HEK293T (cell line): ENCODE results near the gene HES3.
"Not testable (repeated sequence)": the region's sequence is repeated elsewhere in the genome, so short reads cannot be mapped to it uniquely, and the experiment has no call there.

Source experiments
- CTCF ChIA-PET: fragments of 350-600 bp; formaldehyde crosslinking; extraction: SDS; loops from one replicate; lab custom pipeline; 2021; ENCODE audit warnings: antibody characterized with exemption, inconsistent platforms; lab: Yijun Ruan, JAX
- POLR2A ChIA-PET: fragments of 350-600 bp; formaldehyde crosslinking; extraction: SDS; loops from one replicate; lab custom pipeline; 2020; ENCODE audit warnings: antibody characterized with exemption, inconsistent platforms; lab: Yijun Ruan, JAX
- DNase-seq: peaks from one replicate; pipeline ENCODE4 v3.0.0; 2012; ENCODE audit warnings: mixed read lengths; ENCODE audit errors: extremely low spot score
- ARNT ChIP-seq: fragments of 450-650 bp; IDR thresholded peaks from 2 replicates; pipeline ENCODE4 v1.6.1; 2017; ENCODE audit warnings: mild to moderate bottlenecking
- BHLHE40 ChIP-seq: fragments of 450-650 bp; IDR thresholded peaks from 2 replicates; pipeline ENCODE4 v1.6.1; 2016; ENCODE audit warnings: mild to moderate bottlenecking, moderate library complexity, borderline replicate concordance
- CTBP1 ChIP-seq: fragments of 450-650 bp; IDR thresholded peaks from 2 replicates; pipeline ENCODE4 v1.6.1; 2016; ENCODE audit warnings: borderline replicate concordance
- ELF4 ChIP-seq: fragments of 450-650 bp; IDR thresholded peaks from 2 replicates; pipeline ENCODE4 v1.6.1; 2017; ENCODE audit warnings: antibody characterized with exemption
- FOXA1 ChIP-seq: fragments of 450-650 bp; IDR thresholded peaks from 2 replicates; pipeline ENCODE4 v1.6.1; 2016; ENCODE audit warnings: mild to moderate bottlenecking
- FOXK2 ChIP-seq: fragments of 450-650 bp; IDR thresholded peaks from 2 replicates; pipeline ENCODE4 v1.6.1; 2016; ENCODE audit warnings: mild to moderate bottlenecking
- FOXM1 ChIP-seq: fragments of 450-650 bp; IDR thresholded peaks from 2 replicates; pipeline ENCODE4 v1.6.1; 2017; ENCODE audit warnings: mild to moderate bottlenecking, borderline replicate concordance
- HDGF ChIP-seq: fragments of 450-650 bp; IDR thresholded peaks from 2 replicates; pipeline ENCODE4 v1.6.1; 2017; ENCODE audit warnings: antibody characterized with exemption, borderline replicate concordance
- L3MBTL2 ChIP-seq: fragments of 450-650 bp; conservative IDR thresholded peaks from 2 replicates; pipeline ENCODE4 v1.6.1; 2016; ENCODE audit warnings: mild to moderate bottlenecking
- LEF1 ChIP-seq: fragments of 450-650 bp; IDR thresholded peaks from 2 replicates; pipeline ENCODE4 v1.6.1; 2017; ENCODE audit warnings: mild to moderate bottlenecking, borderline replicate concordance
- NFRKB ChIP-seq: fragments of 450-650 bp; IDR thresholded peaks from 2 replicates; pipeline ENCODE4 v1.6.1; 2016; ENCODE audit warnings: mild to moderate bottlenecking, moderate library complexity
- PKNOX1 ChIP-seq: fragments of 450-650 bp; IDR thresholded peaks from 2 replicates; pipeline ENCODE4 v1.6.1; 2016
- SP1 ChIP-seq: fragments of 450-650 bp; IDR thresholded peaks from 2 replicates; pipeline ENCODE4 v1.6.1; 2017
- SUZ12 ChIP-seq: fragments of 450-650 bp; IDR thresholded peaks from 2 replicates; pipeline ENCODE4 v1.6.1; 2016; ENCODE audit warnings: mild to moderate bottlenecking
- TARDBP ChIP-seq: fragments of 450-650 bp; IDR thresholded peaks from 2 replicates; pipeline ENCODE4 v1.6.1; 2016
- ZNF384 ChIP-seq: fragments of 450-650 bp; IDR thresholded peaks from 2 replicates; pipeline ENCODE4 v1.6.1; 2016

The HES3 gene

GRCh38 chr1:6212193-6212959, 31.6 kb upstream of the HES3 start:
- TF ChIP-seq BHLHE40: no peak
- no peak for TF ChIP-seq SP1
- no peak for TF ChIP-seq ZNF384
- TF ChIP-seq FOXM1: no peak
- TF ChIP-seq ARNT: no peak
- no peak for TF ChIP-seq SUZ12
- TF ChIP-seq TARDBP: no peak
- DNase-seq: no peak
- ChIA-PET POLR2A (interaction anchor here (0.6 kb wide), 1 partner anchor 14 kb away, joined by 3 read pairs; no protein-coding TSS in a partner anchor), CTCF (interaction anchor here (0.6 kb wide), 1 partner anchor 1953 kb away, joined by 3 read pairs; no protein-coding TSS in a partner anchor)

- no peak for TF ChIP-seq HDGF
- TF ChIP-seq TARDBP: no peak
- TF ChIP-seq ARNT: no peak
- TF ChIP-seq FOXM1: no peak
- no peak for TF ChIP-seq FOXK2
- no peak for DNase-seq
- ChIA-PET CTCF (interaction anchor here (0.6 kb wide), 2 partner anchors 10 to 211 kb away, joined by 3 read pairs; no protein-coding TSS in a partner anchor), POLR2A (interaction anchor here (0.7 to 2.2 kb wide), 4 partner anchors 13 to 18 kb away, joined by 3 to 9 read pairs (median 4); partner anchors contain the start of gene RNF207)
Observed at GRCh38 chr1:6218375-6219164, 25.4 kb upstream of the HES3 start.

- POLR2A ChIA-PET: interaction anchor here (2.0 kb wide), 1 partner anchor 13 kb away, joined by 8 read pairs; no protein-coding TSS in a partner anchor
- DNase-seq, CTCF ChIA-PET: not testable (repeated sequence)
Observed at GRCh38 chr1:6219641-6220040, 24.3 kb upstream of the HES3 start.

GRCh38 chr1:6220236-6220635, 23.7 kb upstream of the HES3 start:
- no peak for DNase-seq

GRCh38 chr1:6221210-6221784, 22.7 kb upstream of the HES3 start:
- TF ChIP-seq PKNOX1 (no peak), FOXK2 (no peak), TARDBP (no peak), FOXM1 (no peak), SP1 (no peak), HDGF (no peak), NFRKB (no peak), ARNT (no peak), ELF4 (no peak), SUZ12 (no peak), CTBP1 (no peak), LEF1 (no peak), BHLHE40 (no peak), FOXA1 (no peak), ZNF384 (no peak), L3MBTL2 (no peak)
- no peak for DNase-seq
- ChIA-PET CTCF (interaction anchor here (2.4 kb wide), 1 partner anchor 17 kb away, joined by 7 read pairs; no protein-coding TSS in a partner anchor), POLR2A (interaction anchor here (1.0 to 2.0 kb wide), 3 partner anchors 15 to 23 kb away, joined by 3 to 8 read pairs (median 5); no protein-coding TSS in a partner anchor)

More at GRCh38 chr1:6220236-6220635, 23.7 kb upstream of the HES3 start:
- CTCF ChIA-PET: interaction anchor here (2.4 kb wide), 1 partner anchor 18 kb away, joined by 7 read pairs; no protein-coding TSS in a partner anchor
- TF ChIP-seq L3MBTL2: no peak
- no peak for TF ChIP-seq ZNF384
- TF ChIP-seq SUZ12: no peak
- no peak for TF ChIP-seq LEF1
- POLR2A ChIA-PET: interaction anchor here (0.9 to 2.0 kb wide), 2 partner anchors 13 to 15 kb away, joined by 3 to 8 read pairs; no protein-coding TSS in a partner anchor

GRCh38 chr1:6222636-6223035, 21.3 kb upstream of the HES3 start:
- CTCF ChIA-PET: interaction anchor here (2.4 kb wide), 1 partner anchor 16 kb away, joined by 7 read pairs; no protein-coding TSS in a partner anchor
- POLR2A ChIA-PET: interaction anchor here (1.1 kb wide), 1 partner anchor 18 kb away, joined by 3 read pairs; no protein-coding TSS in a partner anchor
- DNase-seq: no peak
- TF ChIP-seq ELF4: no peak
- no peak for TF ChIP-seq ZNF384
- TF ChIP-seq FOXM1: no peak
- no peak for TF ChIP-seq NFRKB
- TF ChIP-seq FOXK2: no peak
- no peak for TF ChIP-seq TARDBP
- TF ChIP-seq PKNOX1: no peak
- no peak for TF ChIP-seq HDGF
- no peak for TF ChIP-seq BHLHE40
- no peak for TF ChIP-seq LEF1
- TF ChIP-seq L3MBTL2: no peak
- TF ChIP-seq SP1: no peak
- TF ChIP-seq ARNT: no peak
- TF ChIP-seq SUZ12: no peak
